Upper lobe of left lung (tissue), 6 donors: ENCODE measurements around the gene FUT1. TPM values are rescaled to one million over a fixed set of nuclear protein-coding genes. Genes with fewer than 3 reads are reported as not detected.

Source experiments
- ATAC-seq, 2 donors: fragments of 200-7000 bp; cut with Tn5 transposase; one replicate each; pipeline ENCODE4 v1.9.1; 2022; ENCODE audit warnings: mild to moderate bottlenecking in 2 of 2, moderate library complexity in 2 of 2; ENCODE audit not compliant: low FRiP score in 2 of 2
- DNase-seq, 2 donors: peaks; one replicate each; pipeline ENCODE4 v3.0.0-alpha.2; 2019 to 2020
- H3K27ac ChIP-seq, 4 donors: fragments of 200-600 bp; sonication (generic); one replicate each; pipeline ENCODE4 v1.5.1; 2016 to 2019
- H3K27me3 ChIP-seq, 4 donors: fragments of 200-600 bp; sonication (generic); one replicate each; pipeline ENCODE4 v1.5.1; 2017 to 2019
- H3K36me3 ChIP-seq, 4 donors: fragments of 200-600 bp; sonication (generic); one replicate each; pipeline ENCODE4 v1.5.1; 2016 to 2019
- H3K4me1 ChIP-seq, 4 donors: fragments of 200-600 bp; sonication (generic); one replicate each; pipeline ENCODE4 v1.5.1; 2018 to 2019
- H3K4me3 ChIP-seq, 4 donors: fragments of 200-600 bp; sonication (generic); one replicate each; pipeline ENCODE4 v1.5.1; 2017 to 2019; ENCODE audit warnings: mild to moderate bottlenecking in 2 of 4, moderate library complexity in 1 of 4
- H3K9me3 ChIP-seq, 4 donors: fragments of 200-600 bp; sonication (generic); one replicate each; pipeline ENCODE4 v1.5.1; 2018 to 2019
- EP300 ChIP-seq, 4 donors: sonication (generic); formaldehyde crosslinking; IDR thresholded peaks; one replicate each; pipeline ENCODE4 v1.5.1; 2017; ENCODE audit warnings: antibody characterized with exemption in 4 of 4, control low read depth in 2 of 4
- POLR2A ChIP-seq, 4 donors: fragments of 450-650 bp; IDR thresholded peaks; one replicate each; pipeline ENCODE4 v1.5.1; 2016 to 2017; ENCODE audit warnings: antibody characterized with exemption in 4 of 4, mild to moderate bottlenecking in 2 of 4
- POLR2AphosphoS5 ChIP-seq, 2 donors: sonication (generic); formaldehyde crosslinking; IDR thresholded peaks; one replicate each; pipeline ENCODE4 v1.5.1; 2017; ENCODE audit warnings: antibody characterized with exemption in 2 of 2
- WGBS, 2 donors: methylation state at CpG; one replicate each; pipeline ENCODE4 v1.1.5; 2017 to 2018; 5-methylcytosine and 5-hydroxymethylcytosine counted together
- total RNA-seq, 6 donors: library from RNA; depleted of rRNA in 4 of 6; stranded (reverse); fragments of >200 nt in 4 of 6; gene quantifications; one replicate each; pipeline versions ENCODE4 v1.1.0 to v1.2.1, GENCODE V29; 2016 to 2021
- TF ChIP-seq, protein P1 (sequence below), 6 experiments: fragments of 450-650 bp in 4 of 6; fragments of 200-600 bp in 2 of 6; sonication (generic) in 2 of 6; IDR thresholded peaks; one replicate each; pipeline ENCODE4 v1.5.1; 2016 to 2019; ENCODE audit warnings: antibody characterized with exemption in 6 of 6
- donor health status: DM: no; HTN: no; CAD: no; lungs with moderate emphysema.
- donor health status: DM: no; HTN: yes; CAD: no; lungs with severe emphysema.

FUT1 gene
- total RNA-seq, 6 donors from 2014 or later, result 7.2 to 17.4 (median 10.1) TPM

DNA sequence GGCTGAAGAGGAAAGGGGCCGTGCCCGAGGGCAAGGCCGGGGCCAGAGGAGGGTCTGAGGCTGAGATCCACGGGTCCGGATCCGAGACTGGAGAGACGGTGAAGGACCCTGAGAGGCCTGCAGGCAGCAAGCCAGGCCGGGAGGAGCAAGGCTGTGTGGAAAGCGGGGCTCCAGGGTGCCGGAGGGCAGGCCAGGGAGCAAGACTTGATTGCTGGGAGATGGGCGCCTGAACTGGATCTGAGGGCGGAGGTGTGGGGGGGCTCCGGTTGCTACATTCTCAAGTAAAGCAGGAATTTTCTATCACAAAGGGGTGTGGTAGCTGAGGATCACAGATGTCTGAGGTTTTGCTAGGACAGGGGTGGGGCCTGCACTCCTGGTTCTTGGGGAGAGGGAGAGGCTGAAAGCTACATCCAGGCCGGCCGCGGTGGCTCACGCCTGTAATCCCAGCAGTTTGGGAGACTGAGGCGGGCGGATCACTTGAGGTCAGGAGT lies 36.7 kb downstream of the FUT1 start:
- H3K27me3 ChIP-seq, result no peaks in the 10 kb centered on the region
- TF ChIP-seq, protein P1, sequence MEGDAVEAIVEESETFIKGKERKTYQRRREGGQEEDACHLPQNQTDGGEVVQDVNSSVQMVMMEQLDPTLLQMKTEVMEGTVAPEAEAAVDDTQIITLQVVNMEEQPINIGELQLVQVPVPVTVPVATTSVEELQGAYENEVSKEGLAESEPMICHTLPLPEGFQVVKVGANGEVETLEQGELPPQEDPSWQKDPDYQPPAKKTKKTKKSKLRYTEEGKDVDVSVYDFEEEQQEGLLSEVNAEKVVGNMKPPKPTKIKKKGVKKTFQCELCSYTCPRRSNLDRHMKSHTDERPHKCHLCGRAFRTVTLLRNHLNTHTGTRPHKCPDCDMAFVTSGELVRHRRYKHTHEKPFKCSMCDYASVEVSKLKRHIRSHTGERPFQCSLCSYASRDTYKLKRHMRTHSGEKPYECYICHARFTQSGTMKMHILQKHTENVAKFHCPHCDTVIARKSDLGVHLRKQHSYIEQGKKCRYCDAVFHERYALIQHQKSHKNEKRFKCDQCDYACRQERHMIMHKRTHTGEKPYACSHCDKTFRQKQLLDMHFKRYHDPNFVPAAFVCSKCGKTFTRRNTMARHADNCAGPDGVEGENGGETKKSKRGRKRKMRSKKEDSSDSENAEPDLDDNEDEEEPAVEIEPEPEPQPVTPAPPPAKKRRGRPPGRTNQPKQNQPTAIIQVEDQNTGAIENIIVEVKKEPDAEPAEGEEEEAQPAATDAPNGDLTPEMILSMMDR (IDR thresholded peaks at IDR 0.05), result no peak
- TF ChIP-seq POLR2AphosphoS5 (IDR thresholded peaks at IDR 0.05) (no peak), EP300 (IDR thresholded peaks at IDR 0.05) (no peak), POLR2A (IDR thresholded peaks at IDR 0.05) (no peak)
- whole genome bisulfite sequencing, 2 donors, result 70 to 71% methylated on average over 13 to 19 of the region's 19 CpGs
- H3K4me3 ChIP-seq, result no peak overlapping the region
- peaks cover 42 to 67% (median 53%) of the 10 kb centered on the region in 4 donors for H3K4me1 ChIP-seq
- ATAC-seq (no peak), DNase-seq (peak in 1 of 2 donors; percentile 75)
- peaks cover 0 to 6% (median 0%) of the 10 kb centered on the region in 4 donors for H3K36me3 ChIP-seq
- peaks cover 0 to 4% (median 0%) of the 10 kb centered on the region in 4 donors for H3K9me3 ChIP-seq
- H3K27ac ChIP-seq, result peak overlapping the region in 3 of 4 donors; percentile 83 to 87 (median 87)

DNA sequence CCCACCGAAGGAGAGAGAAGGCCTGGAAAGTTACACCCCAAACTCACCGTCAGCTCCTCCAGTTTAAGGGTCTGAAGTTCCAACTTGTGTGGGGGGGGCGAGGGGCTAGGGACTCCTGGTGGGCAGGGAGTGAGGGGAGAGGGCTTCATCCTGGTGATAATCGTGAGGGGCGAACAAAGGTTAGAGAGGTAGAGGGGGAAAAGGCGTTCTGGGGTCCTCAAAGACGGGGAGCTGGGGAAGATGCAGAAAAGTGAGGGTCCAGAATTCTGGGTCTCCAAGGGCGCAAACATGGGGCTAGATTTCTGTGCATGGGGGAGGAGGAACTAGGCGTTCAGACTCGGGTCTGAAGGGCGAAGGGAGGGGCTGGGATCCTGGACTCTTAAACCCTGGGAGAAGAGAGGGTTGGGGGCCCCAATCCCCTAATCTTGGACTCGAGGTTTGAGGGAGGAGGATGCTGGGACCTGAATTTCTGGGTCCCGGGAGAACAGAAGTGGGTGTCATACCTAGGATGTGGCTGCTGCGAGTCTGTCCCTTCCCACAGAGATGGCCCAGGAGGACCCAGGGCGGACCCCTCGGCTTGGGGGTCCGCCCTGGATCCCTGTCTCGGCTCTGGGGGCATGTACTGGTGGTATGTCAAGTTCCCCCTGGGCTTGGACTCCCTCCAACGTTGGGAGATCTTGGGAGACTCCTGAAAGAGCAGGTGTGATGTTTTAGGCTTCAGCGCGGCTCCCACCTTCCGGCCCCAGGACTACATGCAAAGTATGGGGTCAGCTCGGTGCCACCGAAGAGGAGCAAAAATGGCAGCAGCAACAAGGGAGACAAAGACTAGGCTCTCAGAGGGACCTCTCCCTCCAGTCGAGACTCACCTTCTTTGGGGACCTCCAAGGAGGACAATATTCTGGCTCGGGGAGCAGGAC lies 37.4 kb downstream of the FUT1 start:
- H3K4me1 ChIP-seq, result peaks cover 37 to 60% (median 48%) of the 10 kb centered on the region in 4 donors
- no peaks in the 10 kb centered on the region for H3K27me3 ChIP-seq
- DNase-seq (peak in 1 of 2 donors; percentile 33), ATAC-seq (no peak)
- no peaks in the 10 kb centered on the region for H3K36me3 ChIP-seq
- H3K27ac ChIP-seq, result peak overlapping the region; percentile 57 to 87 (median 85)
- 67 to 69% methylated on average over 24 to 25 of the region's 26 CpGs for WGBS, 2 donors
- H3K9me3 ChIP-seq, result peaks cover 0 to 4% (median 0%) of the 10 kb centered on the region in 4 donors
- peak overlapping the region; percentile 3 to 77 (median 66) for H3K4me3 ChIP-seq
- TF ChIP-seq POLR2A (IDR thresholded peaks at IDR 0.05) (no peak), EP300 (IDR thresholded peaks at IDR 0.05) (no peak), POLR2AphosphoS5 (IDR thresholded peaks at IDR 0.05) (no peak)
- TF ChIP-seq, protein P1 (IDR thresholded peaks at IDR 0.05), result no peak

DNA sequence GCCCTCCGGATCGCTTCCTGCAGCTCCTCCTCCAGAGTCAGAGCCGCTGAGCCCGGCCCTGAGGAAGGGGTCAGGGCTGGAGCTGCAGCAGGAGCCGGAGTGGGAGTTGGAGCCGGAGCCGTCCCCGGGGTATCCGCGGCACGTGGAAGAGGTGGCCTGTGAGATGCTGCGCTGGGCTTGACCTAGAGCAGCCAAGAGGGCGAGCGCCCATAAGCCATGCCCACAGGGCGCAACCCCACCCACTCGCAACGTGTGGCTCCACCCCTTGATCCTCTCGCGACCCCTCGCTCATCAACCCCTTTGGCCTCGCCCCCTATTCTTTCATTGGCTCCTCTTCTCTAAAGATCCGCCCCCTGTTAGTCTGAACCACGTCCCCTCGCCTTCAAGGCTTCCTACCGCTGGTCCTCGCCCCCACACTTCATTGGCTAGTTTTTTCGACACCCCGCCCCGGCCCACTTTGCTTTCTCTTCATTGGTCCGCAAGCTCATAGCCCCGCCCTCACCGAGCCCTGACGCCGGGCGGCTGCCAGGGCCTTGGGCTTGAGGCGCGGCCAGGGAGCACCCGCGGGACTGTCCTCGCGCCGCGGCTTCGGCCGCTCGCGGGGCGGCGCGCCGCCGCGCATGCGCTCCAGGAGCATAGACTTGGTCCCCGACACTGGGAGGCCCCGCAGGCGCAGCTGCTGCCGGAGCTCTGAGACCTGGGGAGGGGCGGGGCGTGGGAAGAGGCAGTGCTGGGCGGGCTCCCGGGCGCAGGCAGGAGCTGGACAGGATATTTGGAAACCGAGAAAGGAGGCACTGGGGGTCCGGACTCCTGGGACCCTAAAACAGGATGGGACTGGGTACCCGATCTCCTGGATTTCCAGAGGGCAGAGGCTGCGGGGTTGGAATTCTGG lies 38.3 kb downstream of the FUT1 start:
- WGBS, 2 donors, result 0 to 2% methylated on average over 28 to 43 of the region's 67 CpGs
- Histone ChIP-seq H3K36me3 (no peaks in the 10 kb centered on the region), H3K27ac (peak overlapping the region; percentile 57 to 87 (median 85)), H3K27me3 (no peaks in the 10 kb centered on the region), H3K9me3 (peaks cover 0 to 4% (median 0%) of the 10 kb centered on the region in 4 donors), H3K4me1 (peaks cover 29 to 52% (median 41%) of the 10 kb centered on the region in 4 donors), H3K4me3 (peak overlapping the region; percentile 59 to 77 (median 67))
- peak; percentile 98 to 99 for DNase-seq
- peak; percentile 96 to 97 for ATAC-seq
- TF ChIP-seq POLR2A (IDR thresholded peaks at IDR 0.05) (peak in 1 of 4 donors; percentile 67), POLR2AphosphoS5 (IDR thresholded peaks at IDR 0.05) (peak in 1 of 2 donors; percentile 42), EP300 (IDR thresholded peaks at IDR 0.05) (no peak)
- TF ChIP-seq, protein P1 (IDR thresholded peaks at IDR 0.05), result no peak

- peaks cover 0 to 4% (median 0%) of the 10 kb centered on the region in 4 donors for H3K9me3 ChIP-seq
- H3K4me3 ChIP-seq, result peak overlapping the region; percentile 59 to 77 (median 67)
- TF ChIP-seq EP300 (IDR thresholded peaks at IDR 0.05), result no peak
- TF ChIP-seq POLR2A (IDR thresholded peaks at IDR 0.05), result no peak
- TF ChIP-seq POLR2AphosphoS5 (IDR thresholded peaks at IDR 0.05), result no peak
- TF ChIP-seq, protein P1 (IDR thresholded peaks at IDR 0.05), result peak in 1 of 6 experiments; percentile 24
- peak overlapping the region in 3 of 4 donors; percentile 53 to 87 (median 59) for H3K27ac ChIP-seq
- ATAC-seq (no peak), DNase-seq (peak in 1 of 2 donors; percentile 36)
- 20 to 24% methylated on average over 13 to 25 of the region's 25 CpGs for WGBS, 2 donors
- peaks cover 23 to 46% (median 34%) of the 10 kb centered on the region in 4 donors for H3K4me1 ChIP-seq
- H3K36me3 ChIP-seq, result no peaks in the 10 kb centered on the region
- H3K27me3 ChIP-seq, result no peaks in the 10 kb centered on the region
Measured at GRCh38 chr19:48713041-48713863, 39.2 kb downstream of the FUT1 start.
